Ishikawa (cell line): ENCODE results near the gene RHBDF2.

ENCODE experiments used
- CEBPB ChIP-seq: IDR thresholded peaks from 2 replicates; pipeline ENCODE4 v1.6.1; 2012
- CREB1 ChIP-seq: IDR thresholded peaks from 2 replicates; pipeline ENCODE4 v1.6.1; 2012; ENCODE audit warnings: low read depth
- EGR1 ChIP-seq: IDR thresholded peaks from 2 replicates; pipeline ENCODE4 v1.6.1; 2012
- EP300 ChIP-seq: IDR thresholded peaks from 2 replicates; pipeline ENCODE4 v1.6.1; 2012; ENCODE audit warnings: borderline replicate concordance
- FOXM1 ChIP-seq: IDR thresholded peaks from 2 replicates; pipeline ENCODE4 v1.6.1; 2012; ENCODE audit warnings: low read depth, borderline replicate concordance
- NFIC ChIP-seq: IDR thresholded peaks from 2 replicates; pipeline ENCODE4 v1.6.1; 2012
- RAD21 ChIP-seq: IDR thresholded peaks from 2 replicates; pipeline ENCODE4 v1.6.1; 2012; ENCODE audit warnings: low read depth
- TAF1 ChIP-seq: IDR thresholded peaks from 2 replicates; pipeline ENCODE4 v1.6.1; 2012; ENCODE audit warnings: low read depth, mild to moderate bottlenecking
- TCF12 ChIP-seq: IDR thresholded peaks from 2 replicates; pipeline ENCODE4 v1.6.1; 2012; ENCODE audit warnings: low read depth
- TEAD4 ChIP-seq: IDR thresholded peaks from 2 replicates; pipeline ENCODE4 v1.6.1; 2012
- USF1 ChIP-seq: IDR thresholded peaks from 2 replicates; pipeline ENCODE4 v1.6.1; 2012
- YY1 ChIP-seq: IDR thresholded peaks from 2 replicates; pipeline ENCODE4 v1.6.1; 2012; ENCODE audit warnings: low read depth
- ZBTB7A ChIP-seq: IDR thresholded peaks from 2 replicates; pipeline ENCODE4 v1.6.1; 2012; ENCODE audit warnings: low read depth
- TF ChIP-seq, protein P1 (sequence below): IDR thresholded peaks from 2 replicates; pipeline ENCODE4 v1.6.1; 2012; ENCODE audit warnings: low read depth, mild to moderate bottlenecking
- TF ChIP-seq, protein P2 (sequence below): IDR thresholded peaks from 2 replicates; pipeline ENCODE4 v1.6.1; 2012

RHBDF2 gene

DNA sequence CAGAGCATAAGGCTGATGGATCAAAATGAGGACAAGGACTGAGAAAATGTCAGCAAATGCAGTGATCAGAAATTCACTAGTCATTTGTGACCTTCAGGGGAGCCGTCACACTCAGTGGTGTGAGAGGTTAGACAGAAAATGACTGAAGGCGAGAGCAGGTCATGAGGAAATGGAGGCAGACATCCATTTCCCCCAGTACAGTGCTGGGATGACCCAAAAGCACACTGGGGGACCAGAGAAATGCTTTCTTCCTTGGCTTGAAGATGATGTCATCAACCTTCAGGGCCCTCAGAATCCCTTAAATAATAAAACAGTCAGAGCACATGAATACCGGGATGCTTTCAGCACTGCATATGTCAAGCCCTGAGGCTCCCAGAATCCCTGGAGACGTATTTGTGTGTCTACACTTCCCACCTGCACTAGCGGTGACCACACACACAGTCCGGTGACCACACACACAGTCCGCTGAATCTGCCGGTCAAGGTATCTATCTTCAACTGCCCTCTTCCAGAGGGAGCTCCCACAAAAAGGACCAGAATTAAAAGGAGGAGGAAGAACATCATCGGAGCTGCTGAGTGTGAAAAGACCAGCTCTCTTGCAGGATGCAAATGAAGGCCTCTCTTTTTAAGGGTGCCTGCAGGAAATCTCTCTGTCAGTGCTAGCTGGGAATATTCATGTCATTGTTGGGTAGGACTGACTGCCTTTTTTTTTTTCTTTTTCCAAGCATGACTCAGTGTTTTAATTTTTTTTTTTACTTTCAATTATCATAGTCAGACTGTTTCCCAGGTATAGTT is 56.5 kb downstream of the RHBDF2 start:
- TF ChIP-seq EGR1 (no peak), TCF12 (no peak), CEBPB (no peak), TEAD4 (no peak), YY1 (no peak), NFIC (no peak), FOXM1 (no peak), RAD21 (no peak), TAF1 (no peak), ZBTB7A (no peak), EP300 (no peak), USF1 (no peak), CREB1 (no peak)
- TF ChIP-seq, protein P1, sequence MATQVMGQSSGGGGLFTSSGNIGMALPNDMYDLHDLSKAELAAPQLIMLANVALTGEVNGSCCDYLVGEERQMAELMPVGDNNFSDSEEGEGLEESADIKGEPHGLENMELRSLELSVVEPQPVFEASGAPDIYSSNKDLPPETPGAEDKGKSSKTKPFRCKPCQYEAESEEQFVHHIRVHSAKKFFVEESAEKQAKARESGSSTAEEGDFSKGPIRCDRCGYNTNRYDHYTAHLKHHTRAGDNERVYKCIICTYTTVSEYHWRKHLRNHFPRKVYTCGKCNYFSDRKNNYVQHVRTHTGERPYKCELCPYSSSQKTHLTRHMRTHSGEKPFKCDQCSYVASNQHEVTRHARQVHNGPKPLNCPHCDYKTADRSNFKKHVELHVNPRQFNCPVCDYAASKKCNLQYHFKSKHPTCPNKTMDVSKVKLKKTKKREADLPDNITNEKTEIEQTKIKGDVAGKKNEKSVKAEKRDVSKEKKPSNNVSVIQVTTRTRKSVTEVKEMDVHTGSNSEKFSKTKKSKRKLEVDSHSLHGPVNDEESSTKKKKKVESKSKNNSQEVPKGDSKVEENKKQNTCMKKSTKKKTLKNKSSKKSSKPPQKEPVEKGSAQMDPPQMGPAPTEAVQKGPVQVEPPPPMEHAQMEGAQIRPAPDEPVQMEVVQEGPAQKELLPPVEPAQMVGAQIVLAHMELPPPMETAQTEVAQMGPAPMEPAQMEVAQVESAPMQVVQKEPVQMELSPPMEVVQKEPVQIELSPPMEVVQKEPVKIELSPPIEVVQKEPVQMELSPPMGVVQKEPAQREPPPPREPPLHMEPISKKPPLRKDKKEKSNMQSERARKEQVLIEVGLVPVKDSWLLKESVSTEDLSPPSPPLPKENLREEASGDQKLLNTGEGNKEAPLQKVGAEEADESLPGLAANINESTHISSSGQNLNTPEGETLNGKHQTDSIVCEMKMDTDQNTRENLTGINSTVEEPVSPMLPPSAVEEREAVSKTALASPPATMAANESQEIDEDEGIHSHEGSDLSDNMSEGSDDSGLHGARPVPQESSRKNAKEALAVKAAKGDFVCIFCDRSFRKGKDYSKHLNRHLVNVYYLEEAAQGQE, result no peak
- TF ChIP-seq, protein P2, sequence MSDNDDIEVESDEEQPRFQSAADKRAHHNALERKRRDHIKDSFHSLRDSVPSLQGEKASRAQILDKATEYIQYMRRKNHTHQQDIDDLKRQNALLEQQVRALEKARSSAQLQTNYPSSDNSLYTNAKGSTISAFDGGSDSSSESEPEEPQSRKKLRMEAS, result no peak

GRCh38 chr17:76442341-76443338 is 58.6 kb downstream of the RHBDF2 start:
- TF ChIP-seq NFIC (no peak), USF1 (no peak), YY1 (no peak), TCF12 (no peak), RAD21 (no peak), EP300 (no peak), TAF1 (no peak), CEBPB (no peak), CREB1 (no peak)
- TF ChIP-seq, protein P2, result no peak
- TF ChIP-seq, protein P1, result no peak

- TF ChIP-seq CEBPB (no peak), EGR1 (no peak), TAF1 (no peak), ZBTB7A (no peak), USF1 (no peak), TCF12 (no peak), RAD21 (no peak), CREB1 (no peak), EP300 (no peak), FOXM1 (no peak)
- TF ChIP-seq, protein P2, result no peak
- TF ChIP-seq, protein P1, result no peak
Observed at GRCh38 chr17:76441686-76442340, 59.4 kb downstream of the RHBDF2 start.
